Left ventricle myocardium inferior (tissue), 1 donor: ENCODE data around the gene AGBL4. TPM values are rescaled to one million over a fixed set of nuclear protein-coding genes. Genes with fewer than 3 reads are reported as not detected.

ENCODE experiments used
- DNase-seq: peaks from one replicate; pipeline ENCODE4 v3.0.0-alpha.2; 2020
- H3K27ac ChIP-seq: fragments of 200-600 bp; replicated peaks from 2 replicates; pipeline ENCODE4 v1.8.0; 2021
- H3K27me3 ChIP-seq: fragments of 200-600 bp; 2 replicates; pipeline ENCODE4 v1.8.0; 2021; ENCODE audit warnings: low read depth
- H3K36me3 ChIP-seq: fragments of 200-600 bp; 2 replicates; pipeline ENCODE4 v1.8.0; 2021
- H3K4me1 ChIP-seq: fragments of 200-600 bp; 2 replicates; pipeline ENCODE4 v1.8.0; 2021
- H3K4me3 ChIP-seq: fragments of 200-600 bp; 2 replicates; pipeline ENCODE4 v1.8.0; 2021; ENCODE audit warnings: mild to moderate bottlenecking, moderate library complexity
- H3K9me3 ChIP-seq: fragments of 200-600 bp; replicated peaks from 2 replicates; pipeline ENCODE4 v1.8.0; 2021
- intact Hi-C: fragments of 100-400 bp; cut with micrococcal nuclease; formaldehyde crosslinking; loops from one replicate; pipeline ENCODE4 v1.11.0; 2022
- total RNA-seq: library from RNA; stranded (reverse); fragmentation: NEBNext Ultra II Directional; extraction: Animal tissue kit (Norgen Biotek cat#: 25700); gene quantifications from one replicate; pipeline ENCODE4 v1.2.1, GENCODE V29; 2021
- TF ChIP-seq, protein P1 (sequence below): fragments of 200-600 bp; IDR thresholded peaks from 2 replicates; pipeline ENCODE4 v1.8.0; 2021; ENCODE audit warnings: antibody characterized with exemption, mild to moderate bottlenecking, borderline replicate concordance
- donor health status: DM: no; HTN: yes; CAD: no; lungs with severe emphysema.

The AGBL4 gene
- total RNA-seq, 1 donor from 2014 or later, result 0.38 TPM

DNA sequence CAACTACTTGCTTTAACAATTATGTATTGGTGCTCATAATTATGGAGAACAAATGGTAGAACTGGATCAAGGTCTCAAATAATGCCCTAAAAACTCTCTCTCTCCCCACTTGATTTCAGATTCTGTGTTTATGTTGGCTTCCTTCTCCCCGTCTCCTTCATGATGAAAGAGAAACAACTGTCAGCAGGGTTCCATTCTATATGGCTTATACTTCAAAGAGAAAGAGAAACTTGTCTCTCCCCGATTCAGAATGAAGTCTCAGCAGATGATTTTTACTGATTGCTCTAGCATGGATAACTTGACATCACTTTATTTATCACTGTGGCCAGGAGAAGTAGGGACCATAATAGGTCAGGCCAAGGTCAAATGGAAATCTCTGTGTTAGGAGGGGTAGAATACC is 575.6 kb downstream of the AGBL4 start:
- Histone ChIP-seq H3K4me3 (no peak overlapping the region), H3K36me3 (no peaks in the 10 kb centered on the region), H3K4me1 (no peaks in the 10 kb centered on the region), H3K27me3 (no peaks in the 10 kb centered on the region), H3K9me3 (peaks cover 25% of the 10 kb centered on the region), H3K27ac (no peak overlapping the region)
- DNase-seq, result no peak
- intact Hi-C loops, result no loop called here
- TF ChIP-seq, protein P1, sequence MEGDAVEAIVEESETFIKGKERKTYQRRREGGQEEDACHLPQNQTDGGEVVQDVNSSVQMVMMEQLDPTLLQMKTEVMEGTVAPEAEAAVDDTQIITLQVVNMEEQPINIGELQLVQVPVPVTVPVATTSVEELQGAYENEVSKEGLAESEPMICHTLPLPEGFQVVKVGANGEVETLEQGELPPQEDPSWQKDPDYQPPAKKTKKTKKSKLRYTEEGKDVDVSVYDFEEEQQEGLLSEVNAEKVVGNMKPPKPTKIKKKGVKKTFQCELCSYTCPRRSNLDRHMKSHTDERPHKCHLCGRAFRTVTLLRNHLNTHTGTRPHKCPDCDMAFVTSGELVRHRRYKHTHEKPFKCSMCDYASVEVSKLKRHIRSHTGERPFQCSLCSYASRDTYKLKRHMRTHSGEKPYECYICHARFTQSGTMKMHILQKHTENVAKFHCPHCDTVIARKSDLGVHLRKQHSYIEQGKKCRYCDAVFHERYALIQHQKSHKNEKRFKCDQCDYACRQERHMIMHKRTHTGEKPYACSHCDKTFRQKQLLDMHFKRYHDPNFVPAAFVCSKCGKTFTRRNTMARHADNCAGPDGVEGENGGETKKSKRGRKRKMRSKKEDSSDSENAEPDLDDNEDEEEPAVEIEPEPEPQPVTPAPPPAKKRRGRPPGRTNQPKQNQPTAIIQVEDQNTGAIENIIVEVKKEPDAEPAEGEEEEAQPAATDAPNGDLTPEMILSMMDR, result no peak

DNA sequence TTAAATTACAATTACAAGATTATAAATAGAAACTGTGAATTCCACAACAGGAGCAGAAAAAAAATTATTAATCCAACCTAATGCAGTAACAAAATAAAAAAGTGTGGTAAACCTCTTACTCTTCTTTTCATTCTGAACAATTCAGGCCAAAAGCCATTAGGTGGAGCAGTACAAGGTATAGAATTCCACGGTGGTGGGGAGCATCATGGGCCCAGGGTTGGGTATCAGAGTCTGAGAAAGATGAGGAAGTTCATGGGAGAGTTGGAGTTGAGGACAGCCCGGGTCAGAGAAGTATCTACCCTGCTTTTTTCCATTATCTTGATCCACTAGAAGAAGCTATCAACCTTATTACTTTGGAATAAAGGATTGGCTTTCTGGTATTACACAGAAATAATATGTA is 586.9 kb downstream of the AGBL4 start:
- TF ChIP-seq, protein P1, result no peak

DNA sequence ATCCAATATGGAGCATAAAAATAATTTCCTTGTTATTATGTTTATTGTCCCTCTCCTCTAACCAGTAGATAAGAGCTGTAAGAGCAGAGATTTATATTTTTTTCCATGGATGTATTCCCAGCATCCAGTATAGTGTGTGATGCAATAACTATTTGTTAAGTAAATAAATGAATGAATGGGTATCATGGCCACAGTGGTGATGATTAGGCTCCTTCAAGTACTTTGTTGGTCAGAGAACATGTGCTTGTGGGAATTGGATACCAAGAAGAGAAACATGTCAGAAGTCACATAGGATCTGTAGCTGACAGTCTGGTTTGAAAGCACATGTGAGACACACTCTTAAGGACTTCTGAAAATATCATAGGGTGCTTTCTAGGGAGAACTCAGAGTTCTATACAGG is 588.5 kb downstream of the AGBL4 start:
- TF ChIP-seq, protein P1, result no peak
- H3K27ac ChIP-seq, result no peak overlapping the region
- peaks cover 18% of the 10 kb centered on the region for H3K9me3 ChIP-seq
- no peak overlapping the region for H3K4me3 ChIP-seq
- no peak for DNase-seq
- no peaks in the 10 kb centered on the region for H3K4me1 ChIP-seq
- no peaks in the 10 kb centered on the region for H3K36me3 ChIP-seq
- no peaks in the 10 kb centered on the region for H3K27me3 ChIP-seq
- intact Hi-C loops, result no loop called here

More for the DNA sequence above, 586.9 kb downstream of the AGBL4 start:
- Histone ChIP-seq H3K27ac (no peak overlapping the region), H3K36me3 (no peaks in the 10 kb centered on the region), H3K4me3 (no peak overlapping the region), H3K4me1 (no peaks in the 10 kb centered on the region), H3K27me3 (no peaks in the 10 kb centered on the region), H3K9me3 (peaks cover 33% of the 10 kb centered on the region)
- intact Hi-C loops, result no loop called here
- no peak for DNase-seq

DNA sequence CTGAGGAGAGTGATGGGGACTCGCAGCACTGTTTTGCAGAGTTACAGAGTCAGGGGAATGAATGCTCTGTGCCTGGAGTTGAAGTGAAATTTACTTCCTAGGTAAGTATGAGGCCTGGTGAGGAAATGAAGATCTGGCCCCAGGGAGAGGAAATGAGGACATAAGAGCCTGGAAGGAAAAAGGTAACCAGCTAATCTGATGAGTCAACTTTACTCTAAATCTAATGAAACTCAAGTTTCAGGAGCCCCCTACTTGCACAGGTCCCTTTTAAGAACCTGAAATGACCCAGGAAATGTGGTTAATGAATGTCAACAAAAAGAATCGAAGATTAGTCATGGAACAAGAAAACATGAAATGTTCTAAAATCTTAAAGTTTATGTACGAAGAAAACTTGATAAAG is 599.0 kb downstream of the AGBL4 start:
- no peaks in the 10 kb centered on the region for H3K9me3 ChIP-seq
- no peaks in the 10 kb centered on the region for H3K4me1 ChIP-seq
- no peaks in the 10 kb centered on the region for H3K36me3 ChIP-seq
- H3K27ac ChIP-seq, result no peak overlapping the region
- no peaks in the 10 kb centered on the region for H3K27me3 ChIP-seq
- DNase-seq, result no peak
- H3K4me3 ChIP-seq, result no peak overlapping the region
- intact Hi-C loops, result no loop called here
- TF ChIP-seq, protein P1, result no peak

DNA sequence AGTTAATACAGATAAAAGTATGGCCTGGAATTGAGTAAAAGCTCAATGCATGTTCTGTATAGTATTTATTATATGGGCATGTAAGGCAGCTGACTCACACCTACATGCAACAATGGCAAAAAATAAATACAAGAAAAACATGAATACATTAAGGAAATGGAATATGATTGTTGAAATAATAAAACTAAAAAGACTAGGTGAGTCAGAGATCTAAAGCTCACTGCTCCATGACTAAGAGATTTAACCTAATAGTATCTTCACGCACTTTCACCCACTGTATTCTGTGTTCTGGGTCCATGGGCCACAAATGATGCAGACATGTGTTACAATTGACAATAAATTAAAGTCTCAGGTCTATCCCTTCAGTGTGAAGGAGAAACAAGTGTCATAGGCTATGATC is 607.0 kb downstream of the AGBL4 start:
- Histone ChIP-seq H3K36me3 (no peaks in the 10 kb centered on the region), H3K27ac (no peak overlapping the region), H3K9me3 (no peaks in the 10 kb centered on the region), H3K4me1 (no peaks in the 10 kb centered on the region), H3K27me3 (no peaks in the 10 kb centered on the region), H3K4me3 (no peak overlapping the region)
- intact Hi-C loops, result no loop called here
- DNase-seq, result no peak
- TF ChIP-seq, protein P1, result no peak

DNA sequence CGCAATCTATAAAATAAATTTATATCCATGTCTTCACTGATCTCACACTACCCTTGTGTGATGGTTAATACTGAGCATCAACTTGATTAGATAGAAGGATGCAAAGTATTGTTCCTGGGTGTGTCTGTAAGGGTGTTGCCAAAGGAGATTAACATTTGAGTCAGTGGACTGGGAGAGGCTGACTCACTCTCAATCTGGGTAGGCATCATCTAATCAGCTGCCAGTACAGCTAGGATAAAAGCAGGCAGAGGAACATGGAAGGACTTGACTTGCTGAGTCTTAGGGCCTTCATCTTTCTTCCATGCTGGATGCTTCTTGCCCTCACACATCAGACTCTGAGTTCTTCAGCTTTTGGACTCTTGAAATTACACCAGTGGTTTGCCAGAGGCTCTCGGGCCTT is 615.4 kb downstream of the AGBL4 start:
- no peak for DNase-seq
- intact Hi-C loops, result no loop called here
- TF ChIP-seq, protein P1, result no peak
- H3K9me3 ChIP-seq, result no peaks in the 10 kb centered on the region
- H3K4me3 ChIP-seq, result no peak overlapping the region
- H3K36me3 ChIP-seq, result no peaks in the 10 kb centered on the region
- H3K4me1 ChIP-seq, result no peaks in the 10 kb centered on the region
- H3K27me3 ChIP-seq, result no peaks in the 10 kb centered on the region
- no peak overlapping the region for H3K27ac ChIP-seq
